Measurements from ENCODE around the gene SLC38A8.

- TF ChIP-seq, protein P1, sequence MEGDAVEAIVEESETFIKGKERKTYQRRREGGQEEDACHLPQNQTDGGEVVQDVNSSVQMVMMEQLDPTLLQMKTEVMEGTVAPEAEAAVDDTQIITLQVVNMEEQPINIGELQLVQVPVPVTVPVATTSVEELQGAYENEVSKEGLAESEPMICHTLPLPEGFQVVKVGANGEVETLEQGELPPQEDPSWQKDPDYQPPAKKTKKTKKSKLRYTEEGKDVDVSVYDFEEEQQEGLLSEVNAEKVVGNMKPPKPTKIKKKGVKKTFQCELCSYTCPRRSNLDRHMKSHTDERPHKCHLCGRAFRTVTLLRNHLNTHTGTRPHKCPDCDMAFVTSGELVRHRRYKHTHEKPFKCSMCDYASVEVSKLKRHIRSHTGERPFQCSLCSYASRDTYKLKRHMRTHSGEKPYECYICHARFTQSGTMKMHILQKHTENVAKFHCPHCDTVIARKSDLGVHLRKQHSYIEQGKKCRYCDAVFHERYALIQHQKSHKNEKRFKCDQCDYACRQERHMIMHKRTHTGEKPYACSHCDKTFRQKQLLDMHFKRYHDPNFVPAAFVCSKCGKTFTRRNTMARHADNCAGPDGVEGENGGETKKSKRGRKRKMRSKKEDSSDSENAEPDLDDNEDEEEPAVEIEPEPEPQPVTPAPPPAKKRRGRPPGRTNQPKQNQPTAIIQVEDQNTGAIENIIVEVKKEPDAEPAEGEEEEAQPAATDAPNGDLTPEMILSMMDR (conservative IDR thresholded peaks at IDR 0.05; ENCODE audit: low read length): peak; percentile 82
- TF ChIP-seq EZH2phosphoT487 (IDR thresholded peaks at IDR 0.05; ENCODE audit: borderline replicate concordance, low read depth, low read length): no peak
Observed at GRCh38 chr16:84065536-84066132, 23.0 kb upstream of the SLC38A8 start.

All from OCI-LY7 (cell line).